Middle frontal gyrus (tissue), 1 donor: ENCODE results near the gene SCRN1.
"Not testable (repeated sequence)": the region's sequence is repeated elsewhere in the genome, so short reads cannot be mapped to it uniquely, and the experiment has no call there.

Experiments
- DNase-seq: peaks from one replicate; pipeline ENCODE4 v3.0.0-alpha.2; 2015; ENCODE audit warnings: low spot score; ENCODE audit errors: extremely low spot score

Gene SCRN1

DNA sequence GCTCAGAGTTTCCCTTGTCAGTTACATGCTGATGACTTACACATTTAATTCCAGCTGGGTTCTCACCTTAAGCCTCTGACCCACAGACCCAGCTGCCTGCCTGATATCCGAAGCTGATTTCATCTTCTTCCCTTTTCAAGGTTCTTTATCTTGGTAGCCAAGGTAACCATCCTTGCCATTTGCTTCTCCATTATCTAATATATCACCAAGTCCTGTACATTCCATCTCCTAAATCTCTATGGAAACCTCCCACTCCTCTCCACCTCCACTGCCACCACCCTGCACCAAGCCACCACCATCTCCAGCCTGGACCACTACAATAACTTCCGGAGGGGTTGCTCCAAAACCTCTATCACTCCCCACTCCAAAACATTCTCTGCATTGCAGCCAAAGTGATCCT lies 19.9 kb downstream of the SCRN1 start:
- DNase-seq, result no peak

DNA sequence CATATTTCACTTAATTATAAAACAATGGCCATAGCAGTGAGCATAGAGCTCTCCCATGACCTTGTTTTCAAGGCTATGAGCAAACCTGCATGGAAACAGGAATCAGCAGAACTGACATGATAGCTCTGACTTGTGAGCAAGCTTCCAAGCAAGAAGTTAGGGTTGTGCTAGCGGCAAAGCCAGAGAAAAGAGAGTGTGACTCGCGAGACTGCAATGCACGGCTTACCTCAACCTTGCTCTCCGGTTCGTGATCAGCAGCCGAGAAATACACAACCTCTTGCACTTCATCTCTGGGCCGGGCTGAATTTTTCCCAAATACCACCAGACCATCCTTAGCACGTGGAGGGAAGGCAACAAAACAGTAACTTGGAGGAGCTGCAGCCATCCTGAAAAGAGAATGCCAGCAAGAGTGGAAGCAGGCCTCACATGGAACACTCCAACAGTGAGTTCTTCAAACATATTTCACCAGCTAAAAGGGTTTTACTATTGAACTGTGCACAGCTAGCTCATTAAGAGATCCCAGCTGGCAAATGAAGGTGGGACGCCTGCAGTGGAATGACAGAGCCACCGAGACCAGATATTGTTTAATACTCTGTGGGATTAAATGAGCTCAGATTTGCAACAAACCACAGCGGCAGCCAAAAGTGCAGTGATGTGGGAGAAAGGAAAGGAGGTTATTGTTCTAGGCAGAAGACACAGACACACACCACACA lies 20.8 kb downstream of the SCRN1 start:
- no peak for DNase-seq

DNA sequence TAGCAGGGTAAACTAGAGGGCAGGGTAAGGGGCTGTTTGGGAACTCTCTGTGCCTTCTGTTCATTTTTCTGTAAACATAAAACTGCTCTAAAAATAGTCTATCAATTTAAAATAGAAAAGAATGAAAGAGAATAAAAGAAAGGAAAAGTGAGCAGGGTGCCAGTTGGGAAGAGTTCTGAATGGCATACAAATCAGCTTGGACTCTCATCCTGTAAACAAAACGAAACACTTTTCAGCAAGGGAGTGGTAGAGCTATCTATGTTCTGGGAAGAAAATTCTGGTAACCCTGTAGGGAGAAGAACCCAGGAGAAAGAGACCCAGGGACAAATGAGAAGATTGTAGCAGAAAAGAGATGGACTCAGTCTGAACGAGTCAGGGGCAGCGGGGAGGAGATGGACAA lies 24.6 kb downstream of the SCRN1 start:
- DNase-seq, result no peak

GRCh38 chr7:29962035-29962434 lies 27.6 kb downstream of the SCRN1 start:
- no peak for DNase-seq

GRCh38 chr7:29961611-29962010 lies 28.0 kb downstream of the SCRN1 start:
- DNase-seq, result not testable (repeated sequence)

GRCh38 chr7:29958667-29959358 lies 30.8 kb downstream of the SCRN1 start:
- DNase-seq, result no peak

- no peak for DNase-seq
Measured at GRCh38 chr7:29957521-29958310, 31.9 kb downstream of the SCRN1 start.

DNA sequence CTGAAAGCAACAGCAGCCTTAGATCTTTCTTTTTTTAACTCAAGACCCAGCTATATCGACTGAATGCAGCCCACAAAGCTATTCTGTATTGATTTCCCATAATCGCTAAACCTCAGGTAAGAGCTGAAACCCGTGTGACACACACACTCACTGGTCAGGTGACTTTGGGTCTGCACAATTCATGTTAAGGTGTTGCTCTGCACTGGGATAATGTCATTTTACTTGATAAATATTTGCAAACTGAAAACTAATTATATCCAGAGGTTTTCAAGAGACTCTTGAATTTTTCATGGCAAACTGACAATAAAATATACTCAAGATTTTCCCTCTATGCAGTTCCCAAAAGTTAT lies 33.1 kb downstream of the SCRN1 start:
- no peak for DNase-seq

DNA sequence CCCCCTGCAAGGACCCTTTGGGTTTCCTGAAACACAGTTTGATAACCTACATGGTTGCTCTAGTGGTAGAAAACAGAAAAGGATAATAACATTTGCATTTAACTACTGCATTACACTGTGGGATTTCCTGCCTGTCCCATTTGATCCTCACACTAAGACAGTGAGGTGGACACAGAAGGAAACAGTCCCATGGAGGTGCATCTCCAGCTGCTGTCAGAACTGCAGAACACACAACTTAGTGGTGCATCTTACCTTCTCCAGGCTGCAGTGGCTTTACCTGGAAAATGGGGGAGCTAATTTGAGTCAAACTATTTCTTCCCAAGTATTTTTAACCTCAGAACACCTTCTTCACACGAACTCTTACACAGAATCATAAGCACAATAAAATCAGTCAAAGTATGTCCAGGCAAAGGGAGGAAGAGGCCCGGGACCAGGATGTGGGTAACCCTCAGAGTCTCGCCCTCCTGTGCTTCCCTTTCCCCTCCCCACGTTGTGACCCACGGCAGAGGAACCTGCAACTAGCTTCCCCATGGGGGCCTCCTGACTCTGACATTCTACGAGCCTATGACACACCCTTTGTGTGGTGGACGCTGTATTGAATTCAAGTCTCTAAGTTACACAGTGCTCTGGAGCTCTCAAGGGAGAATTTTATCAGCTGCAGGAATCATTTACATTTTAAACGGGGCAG lies 33.7 kb downstream of the SCRN1 start:
- no peak for DNase-seq

GRCh38 chr7:29955075-29955792 lies 34.4 kb downstream of the SCRN1 start:
- DNase-seq, result no peak

DNA sequence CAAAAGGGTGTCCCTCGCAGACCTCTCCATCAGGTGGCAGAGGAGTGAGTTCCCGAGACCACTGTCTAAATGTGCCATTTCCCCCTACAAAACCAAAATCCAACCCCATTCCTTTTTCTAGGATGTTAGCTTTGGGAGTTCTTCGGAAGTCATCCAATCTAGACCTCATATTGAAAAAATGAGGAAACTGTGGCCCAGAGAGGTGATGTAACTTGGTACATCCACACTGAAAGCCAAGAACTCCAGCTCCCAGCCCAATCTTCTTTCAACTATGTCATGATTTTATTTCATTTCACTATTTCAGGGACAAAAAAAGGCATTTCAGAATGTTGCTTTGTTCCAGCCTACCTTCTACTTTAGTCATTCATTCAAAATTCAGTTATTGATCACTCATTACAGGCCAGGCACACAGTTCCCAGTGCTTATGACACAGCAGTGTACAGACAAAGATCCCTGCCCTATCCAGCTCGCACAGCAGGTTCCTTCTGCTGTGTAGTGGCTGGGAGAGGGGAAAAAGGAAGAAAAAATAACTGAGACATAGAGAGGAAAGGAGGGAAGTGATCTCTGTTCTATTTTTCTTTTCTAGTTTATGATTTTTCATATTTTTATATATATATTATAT lies 35.8 kb downstream of the SCRN1 start:
- DNase-seq, result no peak

DNA sequence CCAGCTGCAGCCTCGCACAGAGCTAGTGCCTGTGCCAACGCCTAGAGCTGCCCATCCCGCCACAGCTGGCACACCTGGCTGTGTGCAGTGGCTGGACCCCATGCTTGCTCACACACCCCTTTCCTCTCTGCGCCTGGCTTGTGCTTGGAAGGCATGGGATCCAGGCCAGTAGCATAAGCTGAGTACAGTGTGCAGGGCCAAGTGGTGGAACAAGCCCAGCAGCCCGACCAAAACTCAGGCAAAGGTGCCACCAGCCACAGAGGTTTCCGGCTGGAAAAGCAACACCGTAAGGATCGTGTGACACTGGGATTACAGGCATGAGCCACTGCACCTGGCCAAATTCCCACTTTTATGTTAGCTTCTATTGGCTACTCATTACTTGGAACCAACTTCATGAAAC lies 38.4 kb downstream of the SCRN1 start:
- DNase-seq, result no peak

DNA sequence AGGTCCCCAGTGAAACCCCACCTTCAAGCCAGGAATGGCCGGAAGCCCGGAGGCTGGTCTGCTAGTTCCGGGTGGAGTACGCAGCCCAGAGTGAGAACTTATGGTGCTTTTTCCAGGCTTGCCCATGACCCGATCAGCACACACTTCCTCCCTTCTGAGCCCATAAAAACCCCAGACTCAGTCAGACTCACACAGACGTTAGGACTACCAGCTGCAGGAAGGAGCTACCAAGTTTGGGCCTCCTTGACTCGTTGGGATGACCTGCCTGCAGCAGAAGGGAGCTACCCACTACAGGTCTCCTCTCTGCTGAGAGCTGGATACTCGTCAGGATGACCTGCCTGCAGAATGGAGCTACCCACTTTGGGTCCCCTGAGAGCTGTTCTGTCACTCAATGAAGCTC lies 39.1 kb downstream of the SCRN1 start:
- no peak for DNase-seq

DNA sequence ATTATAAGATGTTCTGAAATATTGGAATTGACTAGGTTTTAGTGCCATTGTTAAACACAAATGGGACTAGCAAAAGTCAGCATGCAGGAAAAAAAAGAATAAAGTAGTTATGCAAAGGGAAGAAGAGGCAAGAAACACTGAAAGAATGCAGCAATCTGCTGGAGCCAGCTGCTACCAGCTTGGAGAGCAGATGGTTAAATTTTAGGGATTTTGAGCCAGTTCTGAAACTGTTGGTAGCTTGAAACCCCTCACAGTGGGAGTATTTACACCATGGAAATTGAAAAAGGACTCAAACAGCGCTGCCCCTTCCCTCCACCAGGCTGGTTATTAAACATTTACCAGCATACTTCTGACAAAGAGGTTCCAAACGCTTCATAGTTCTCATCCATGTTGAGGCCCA lies 41.0 kb downstream of the SCRN1 start:
- DNase-seq, result no peak

- no peak for DNase-seq
Measured at GRCh38 chr7:29946428-29947186, 43.0 kb downstream of the SCRN1 start.

GRCh38 chr7:29945259-29945809 lies 44.3 kb downstream of the SCRN1 start:
- no peak for DNase-seq

GRCh38 chr7:29940199-29940598 lies 49.4 kb downstream of the SCRN1 start:
- no peak for DNase-seq

GRCh38 chr7:29937132-29937531 lies 52.5 kb downstream of the SCRN1 start:
- DNase-seq, result no peak

GRCh38 chr7:29935111-29935510 lies 54.5 kb downstream of the SCRN1 start:
- no peak for DNase-seq
